ENCODE data around the gene CTRB2.

Gene CTRB2

GRCh38 chr16:75189638-75190245 is 17.2 kb downstream of the CTRB2 start:
- ChIA-PET CTCF (interaction anchor here (0.8 to 3.1 kb wide), 3 partner anchors 10 to 1980 kb away, joined by 3 to 19 read pairs (median 4); no protein-coding TSS in a partner anchor), POLR2A (no interaction called here)

GRCh38 chr16:75188832-75189477 is 18.0 kb downstream of the CTRB2 start:
- CTCF ChIA-PET = interaction anchor here (0.8 to 3.1 kb wide), 3 partner anchors 11 to 1981 kb away, joined by 3 to 19 read pairs (median 4); no protein-coding TSS in a partner anchor
- no peak for TF ChIP-seq CTCF (IDR thresholded peaks at IDR 0.05; ENCODE audit: control extremely low read depth, extremely low read depth, low read depth, missing control alignments)
- POLR2A ChIA-PET = no interaction called here

More at GRCh38 chr16:75189638-75190245, 17.2 kb downstream of the CTRB2 start:
- DNase-seq (ENCODE audit: extremely low spot score) = no peak
- TF ChIP-seq CTCF (IDR thresholded peaks at IDR 0.05; ENCODE audit: control extremely low read depth, extremely low read depth, low read depth, missing control alignments) = no peak

GRCh38 chr16:75181630-75182029 is 25.3 kb downstream of the CTRB2 start:
- DNase-seq (ENCODE audit: extremely low spot score) = no peak
- TF ChIP-seq CTCF (IDR thresholded peaks at IDR 0.05; ENCODE audit: control extremely low read depth, extremely low read depth, low read depth, missing control alignments) = no peak
- ChIA-PET CTCF (interaction anchor here (0.8 kb wide), 1 partner anchor 16 kb away, joined by 3 read pairs; no protein-coding TSS in a partner anchor), POLR2A (no interaction called here)

More at GRCh38 chr16:75188832-75189477, 18.0 kb downstream of the CTRB2 start:
- DNase-seq (ENCODE audit: extremely low spot score) = no peak

GRCh38 chr16:75179208-75179607 is 27.8 kb downstream of the CTRB2 start:
- POLR2A ChIA-PET = no interaction called here
- CTCF ChIA-PET = no interaction called here
- DNase-seq (ENCODE audit: extremely low spot score) = no peak
- TF ChIP-seq CTCF (IDR thresholded peaks at IDR 0.05; ENCODE audit: control extremely low read depth, extremely low read depth, low read depth, missing control alignments) = no peak

- ChIA-PET CTCF (interaction anchor here (0.8 to 1.0 kb wide), 2 partner anchors 16 to 288 kb away, joined by 3 to 4 read pairs; no protein-coding TSS in a partner anchor), POLR2A (no interaction called here)
Measured at GRCh38 chr16:75176926-75177325, 30.0 kb downstream of the CTRB2 start.

GRCh38 chr16:75175074-75175473 is 31.9 kb downstream of the CTRB2 start:
- DNase-seq (ENCODE audit: extremely low spot score) = no peak
- no peak for TF ChIP-seq CTCF (IDR thresholded peaks at IDR 0.05; ENCODE audit: control extremely low read depth, extremely low read depth, low read depth, missing control alignments)
- ChIA-PET CTCF (interaction anchor here (0.9 to 1.3 kb wide), 2 partner anchors 23 to 53 kb away, joined by 3 read pairs; no protein-coding TSS in a partner anchor), POLR2A (no interaction called here)

More at GRCh38 chr16:75176926-75177325, 30.0 kb downstream of the CTRB2 start:
- TF ChIP-seq CTCF (IDR thresholded peaks at IDR 0.05; ENCODE audit: control extremely low read depth, extremely low read depth, low read depth, missing control alignments) = no peak
- no peak for DNase-seq (ENCODE audit: extremely low spot score)
